Neuronal stem cell (in vitro differentiated cells): ENCODE results near the gene MTERF2. TPM values are rescaled to one million over a fixed set of nuclear protein-coding genes. Genes with fewer than 3 reads are reported as not detected.

ENCODE experiments used
- DNase-seq: peaks from one replicate; pipeline ENCODE4 v3.0.0-alpha.2; 2013; ENCODE audit warnings: low spot score
- H2AFZ ChIP-seq: one replicate; pipeline ENCODE4 v1.6.1; 2013; ENCODE audit warnings: mild to moderate bottlenecking, low read length, inconsistent platforms
- H2AK5ac ChIP-seq: 2 replicates; pipeline ENCODE4 v1.6.1; 2013; ENCODE audit warnings: low read depth, mild to moderate bottlenecking, inconsistent platforms, low read length, moderate library complexity, mixed read lengths
- H2BK120ac ChIP-seq: 2 replicates; pipeline ENCODE4 v1.6.1; 2013; ENCODE audit warnings: low read depth, mild to moderate bottlenecking, inconsistent platforms, low read length, moderate library complexity, mixed read lengths
- H2BK12ac ChIP-seq: one replicate; pipeline ENCODE4 v1.6.1; 2013; ENCODE audit warnings: low read length, inconsistent platforms
- H2BK15ac ChIP-seq: 2 replicates; pipeline ENCODE4 v1.6.1; 2013; ENCODE audit warnings: mild to moderate bottlenecking, low read length, inconsistent platforms, mixed read lengths
- H2BK5ac ChIP-seq: one replicate; pipeline ENCODE4 v1.6.1; 2013; ENCODE audit warnings: inconsistent platforms, mild to moderate bottlenecking, low read length, moderate library complexity
- H3K14ac ChIP-seq: one replicate; pipeline ENCODE4 v1.6.1; 2013; ENCODE audit warnings: low read length, inconsistent platforms
- H3K18ac ChIP-seq: 2 replicates; pipeline ENCODE4 v1.6.1; 2013; ENCODE audit warnings: low read length, inconsistent platforms
- H3K23ac ChIP-seq: 2 replicates; pipeline ENCODE4 v1.6.1; 2013; ENCODE audit warnings: low read depth, mild to moderate bottlenecking, mixed read lengths, low read length, inconsistent platforms; ENCODE audit not compliant: poor library complexity
- H3K27ac ChIP-seq: replicated peaks from 3 replicates; pipeline ENCODE4 v1.5.1; 2013; ENCODE audit warnings: low read length, inconsistent platforms
- H3K27me3 ChIP-seq, 3 experiments: 2 replicates each; pipeline ENCODE4 v1.6.1; 2013; ENCODE audit warnings: low read length in 3 of 3, mild to moderate bottlenecking in 2 of 3, inconsistent platforms in 1 of 3, low read depth in 1 of 3, mixed read lengths in 1 of 3, moderate library complexity in 1 of 3; ENCODE audit not compliant: control insufficient read depth in 3 of 3, insufficient read depth in 3 of 3
- H3K36me3 ChIP-seq, 2 donors: replicated peaks in 1 of 2; 2 replicates each; pipeline ENCODE4 v1.6.1; 2013; ENCODE audit warnings: low read length in 2 of 2; ENCODE audit not compliant: control insufficient read depth in 2 of 2, insufficient read depth in 2 of 2
- H3K4ac ChIP-seq: 2 replicates; pipeline ENCODE4 v1.6.1; 2013; ENCODE audit warnings: inconsistent platforms, mild to moderate bottlenecking, low read length, moderate library complexity
- H3K4me1 ChIP-seq, 2 donors: 1 replicate in 1 of 2; 2 replicates in 1 of 2; pipeline ENCODE4 v1.6.1; 2013; ENCODE audit warnings: low read length in 2 of 2, low read depth in 1 of 2; ENCODE audit not compliant: control insufficient read depth in 2 of 2, insufficient read depth in 1 of 2
- H3K4me2 ChIP-seq: one replicate; pipeline ENCODE4 v1.6.1; 2013; ENCODE audit warnings: mild to moderate bottlenecking, low read length, inconsistent platforms; ENCODE audit not compliant: insufficient read depth, poor library complexity, severe bottlenecking
- H3K4me3 ChIP-seq, 2 donors: 2 replicates each; pipeline ENCODE4 v1.5.1; 2013; ENCODE audit warnings: low read length in 2 of 2, mild to moderate bottlenecking in 2 of 2, inconsistent platforms in 1 of 2, moderate library complexity in 1 of 2
- H3K79me1 ChIP-seq: one replicate; pipeline ENCODE4 v1.6.1; 2013; ENCODE audit warnings: low read depth, mild to moderate bottlenecking, inconsistent platforms, low read length, moderate library complexity
- H3K9ac ChIP-seq: one replicate; pipeline ENCODE4 v1.6.1; 2013; ENCODE audit warnings: mild to moderate bottlenecking, low read depth, low read length, inconsistent platforms; ENCODE audit not compliant: poor library complexity
- H3K9me3 ChIP-seq, 2 donors: replicated peaks in 1 of 2; 2 replicates each; pipeline versions ENCODE3 to v1.6.1; 2013; ENCODE audit warnings: low read length in 2 of 2, mild to moderate bottlenecking in 2 of 2, inconsistent platforms in 1 of 2, low read depth in 1 of 2, mixed read lengths in 1 of 2, moderate library complexity in 1 of 2; ENCODE audit not compliant: control insufficient read depth in 2 of 2, insufficient read depth in 1 of 2
- H4K8ac ChIP-seq: one replicate; pipeline ENCODE4 v1.6.1; 2013; ENCODE audit warnings: low read depth, mild to moderate bottlenecking, inconsistent platforms, low read length, moderate library complexity
- H4K91ac ChIP-seq: one replicate; pipeline ENCODE4 v1.6.1; 2013; ENCODE audit warnings: low read length, low read depth, mild to moderate bottlenecking, inconsistent platforms; ENCODE audit not compliant: poor library complexity
- WGBS, 2 donors: extraction: QIAGEN DNeasy Blood & Tissue Kit; methylation state at CpG; one replicate each; pipeline ENCODE4 v1.1.7; 2013; ENCODE audit warnings: missing lambda C conversion rate in 2 of 2, mixed read lengths in 1 of 2; ENCODE audit not compliant: insufficient read length in 2 of 2, insufficient replicate concordance in 1 of 2; ENCODE audit errors: extremely low coverage in 2 of 2; 5-methylcytosine and 5-hydroxymethylcytosine counted together
- polyA plus RNA-seq, 2 experiments: library from polyadenylated mRNA; stranded (reverse); fragments of 200-250 nt; gene quantifications; one replicate each; pipeline ENCODE4 v1.2.3, GENCODE V29; 2013

Gene MTERF2
- 15.7 TPM for polyA plus RNA-seq (2013, experiment 1 of 2)
- polyA plus RNA-seq (2013, experiment 2 of 2) = 14.9 TPM

- peaks cover 4 to 7% of the 10 kb centered on the region in 2 donors for H3K4me1 ChIP-seq
- peak within 1 kb of the TSS; percentile 98 for H2AFZ ChIP-seq
- H3K4me3 ChIP-seq = peak within 1 kb of the TSS; percentile 79
- H3K27me3 ChIP-seq = no peaks in the 10 kb centered on the region
- DNase-seq = peak; percentile 91
- H3K27ac ChIP-seq = peak within 1 kb of the TSS; percentile 65
- H3K4me2 ChIP-seq = peak within 1 kb of the TSS; percentile 87
- peaks cover 0 to 2% of the 10 kb centered on the region in 2 donors for H3K9me3 ChIP-seq
- peak within 1 kb of the TSS; percentile 35 for H2BK120ac ChIP-seq
- no peak within 1 kb of the TSS for H2BK12ac ChIP-seq
- no peak within 1 kb of the TSS for H2AK5ac ChIP-seq
- H3K79me1 ChIP-seq = no peaks in the 10 kb centered on the region
- peaks cover 6 to 38% of the 10 kb centered on the region in 2 donors for H3K36me3 ChIP-seq
- no peak within 1 kb of the TSS for H3K4ac ChIP-seq
- H4K91ac ChIP-seq = no peak within 1 kb of the TSS
- H4K8ac ChIP-seq = no peak within 1 kb of the TSS
- WGBS, 2 donors = no CpG with 5 or more reads among the region's 50 CpGs
- H3K14ac ChIP-seq = no peak within 1 kb of the TSS
- peak within 1 kb of the TSS; percentile 92 for H3K23ac ChIP-seq
- H3K18ac ChIP-seq = peak within 1 kb of the TSS; percentile 80
- no peak within 1 kb of the TSS for H2BK15ac ChIP-seq
- no peak within 1 kb of the TSS for H2BK5ac ChIP-seq
- H3K9ac ChIP-seq = peak within 1 kb of the TSS; percentile 92
Measured at GRCh38 chr12:106986625-106987389, at the start of gene MTERF2. TSS of gene MTERF2 (minus strand) at chr12:106987146. CDS start at chr12:106978714, 8,432 bp downstream.

GRCh38 chr12:107035733-107036132, 48.8 kb upstream of the MTERF2 start:
- no peak for DNase-seq
- no peak overlapping the region for H3K18ac ChIP-seq
- no peak overlapping the region for H3K4ac ChIP-seq
- no peak overlapping the region for H3K23ac ChIP-seq
- H3K9ac ChIP-seq = no peak overlapping the region
- no peak overlapping the region for H3K4me3 ChIP-seq
- no peak overlapping the region for H2AFZ ChIP-seq
- no peak overlapping the region for H3K27ac ChIP-seq
- no peaks in the 10 kb centered on the region for H3K79me1 ChIP-seq
- H2AK5ac ChIP-seq = no peak overlapping the region
- H2BK5ac ChIP-seq = no peak overlapping the region
- H4K8ac ChIP-seq = no peak overlapping the region
- no peak overlapping the region for H2BK15ac ChIP-seq
- no peaks in the 10 kb centered on the region for H3K36me3 ChIP-seq
- H3K4me1 ChIP-seq = no peaks in the 10 kb centered on the region
- no peaks in the 10 kb centered on the region for H3K27me3 ChIP-seq
- H2BK120ac ChIP-seq = no peak overlapping the region
- H3K14ac ChIP-seq = no peak overlapping the region
- H4K91ac ChIP-seq = no peak overlapping the region
- no peak overlapping the region for H3K4me2 ChIP-seq
- peaks cover 0 to 5% of the 10 kb centered on the region in 2 donors for H3K9me3 ChIP-seq
- no CpG with 5 or more reads among the region's 2 CpGs for WGBS, 2 donors
- H2BK12ac ChIP-seq = no peak overlapping the region

- no peak overlapping the region for H2AFZ ChIP-seq
- H4K8ac ChIP-seq = no peak overlapping the region
- no peak overlapping the region for H3K4ac ChIP-seq
- no peak overlapping the region for H3K23ac ChIP-seq
- no peak overlapping the region for H3K18ac ChIP-seq
- H3K9ac ChIP-seq = no peak overlapping the region
- H2BK5ac ChIP-seq = no peak overlapping the region
- H3K27ac ChIP-seq = no peak overlapping the region
- no peak overlapping the region for H2BK120ac ChIP-seq
- no CpG with 5 or more reads among the region's 9 CpGs for WGBS, 2 donors
- H2BK15ac ChIP-seq = no peak overlapping the region
- no peak for DNase-seq
- peaks cover 0 to 3% of the 10 kb centered on the region in 2 donors for H3K4me1 ChIP-seq
- no peak overlapping the region for H3K4me3 ChIP-seq
- H3K36me3 ChIP-seq = no peaks in the 10 kb centered on the region
- no peak overlapping the region for H2BK12ac ChIP-seq
- H3K9me3 ChIP-seq = peaks cover 0 to 5% of the 10 kb centered on the region in 2 donors
- no peak overlapping the region for H3K14ac ChIP-seq
- H3K27me3 ChIP-seq = no peaks in the 10 kb centered on the region
- H4K91ac ChIP-seq = no peak overlapping the region
- no peaks in the 10 kb centered on the region for H3K79me1 ChIP-seq
- H2AK5ac ChIP-seq = no peak overlapping the region
- no peak overlapping the region for H3K4me2 ChIP-seq
Measured at GRCh38 chr12:107033758-107034739, 47.1 kb upstream of the MTERF2 start.
